HEK293 (cell line): ENCODE measurements around the gene PIP4K2A.
"Not testable (repeated sequence)": the region's sequence is repeated elsewhere in the genome, so short reads cannot be mapped to it uniquely, and the experiment has no call there.

Experiments used
- CTCF ChIA-PET: fragments of 350-600 bp; formaldehyde crosslinking; extraction: SDS; loops from one replicate; lab custom pipeline; 2021; ENCODE audit warnings: antibody characterized with exemption; lab: Yijun Ruan, JAX
- POLR2A ChIA-PET: fragments of 300-600 bp; formaldehyde crosslinking; extraction: SDS; loops from one replicate; lab custom pipeline; 2020; ENCODE audit warnings: antibody characterized with exemption, inconsistent platforms; lab: Yijun Ruan, JAX
- H3K27ac ChIP-seq: fragments of 200-500 bp; sonication (Bioruptor generic); 2 replicates; pipeline ENCODE4 v1.5.1; 2014; ENCODE audit warnings: low read depth, low read length, control low read depth, inconsistent platforms; ENCODE audit errors: extremely low read depth
- H3K36me3 ChIP-seq, 2 experiments: fragments of 200-500 bp in 1 of 2; sonication (Bioruptor generic) in 1 of 2; 1 replicate in 1 of 2; 2 replicates in 1 of 2; pipeline ENCODE4 v1.5.1; 2014 to 2017; ENCODE audit warnings: inconsistent platforms in 2 of 2, low read length in 2 of 2; ENCODE audit not compliant: control insufficient read depth in 2 of 2, insufficient read depth in 1 of 2
- H3K4me1 ChIP-seq: fragments of 200-500 bp; sonication (Bioruptor generic); 2 replicates; pipeline ENCODE4 v1.5.1; 2014; ENCODE audit warnings: mild to moderate bottlenecking, low read length, inconsistent platforms; ENCODE audit not compliant: control insufficient read depth, insufficient read depth
- H3K4me3 ChIP-seq: 2 replicates; pipeline ENCODE4 v1.5.1; 2011; ENCODE audit warnings: low read depth, mild to moderate bottlenecking, control low read depth, low read length, moderate library complexity
- H3K9me3 ChIP-seq: fragments of 200-500 bp; sonication (Bioruptor generic); 2 replicates; pipeline ENCODE4 v1.5.1; 2014; ENCODE audit warnings: low read depth, low read length, inconsistent platforms; ENCODE audit not compliant: control insufficient read depth, insufficient read depth
- FEZF1 ChIP-seq: fragments of 450-650 bp; formaldehyde crosslinking; IDR thresholded peaks from 2 replicates; pipeline ENCODE4 v1.5.1; 2016; ENCODE audit warnings: missing biosample characterization, missing genetic modification characterization
- HIC1 ChIP-seq: fragments of 450-650 bp; formaldehyde crosslinking; IDR thresholded peaks from 2 replicates; pipeline ENCODE4 v1.5.1; 2016; ENCODE audit warnings: missing biosample characterization, missing genetic modification characterization
- INSM2 ChIP-seq: fragments of 450-650 bp; formaldehyde crosslinking; IDR thresholded peaks from 2 replicates; pipeline ENCODE4 v1.5.1; 2016; ENCODE audit warnings: missing biosample characterization, missing genetic modification characterization
- PRDM2 ChIP-seq: fragments of 450-650 bp; formaldehyde crosslinking; IDR thresholded peaks from 2 replicates; pipeline ENCODE4 v1.5.1; 2016; ENCODE audit warnings: missing biosample characterization, missing genetic modification characterization, borderline replicate concordance
- WT1 ChIP-seq: fragments of 450-650 bp; formaldehyde crosslinking; IDR thresholded peaks from 2 replicates; pipeline ENCODE4 v1.5.1; 2016; ENCODE audit warnings: missing biosample characterization, missing genetic modification characterization
- ZFP41 ChIP-seq: fragments of 450-650 bp; formaldehyde crosslinking; IDR thresholded peaks from 2 replicates; pipeline ENCODE4 v1.5.1; 2016; ENCODE audit warnings: missing biosample characterization, missing genetic modification characterization, borderline replicate concordance
- ZNF121 ChIP-seq: fragments of 450-650 bp; formaldehyde crosslinking; IDR thresholded peaks from 2 replicates; pipeline ENCODE4 v1.5.1; 2016; ENCODE audit warnings: missing biosample characterization, missing genetic modification characterization
- ZNF184 ChIP-seq: fragments of 450-650 bp; IDR thresholded peaks from 2 replicates; pipeline ENCODE4 v1.5.1; 2018; ENCODE audit warnings: missing biosample characterization, mild to moderate bottlenecking, missing genetic modification characterization
- ZNF211 ChIP-seq: fragments of 450-650 bp; formaldehyde crosslinking; IDR thresholded peaks from 2 replicates; pipeline ENCODE4 v1.5.1; 2016; ENCODE audit warnings: low read depth, missing biosample characterization, missing genetic modification characterization
- ZNF23 ChIP-seq: fragments of 450-650 bp; formaldehyde crosslinking; IDR thresholded peaks from 2 replicates; pipeline ENCODE4 v1.5.1; 2016; ENCODE audit warnings: missing biosample characterization, missing genetic modification characterization, borderline replicate concordance
- ZNF280D ChIP-seq: fragments of 450-650 bp; formaldehyde crosslinking; IDR thresholded peaks from 2 replicates; pipeline ENCODE4 v1.5.1; 2016; ENCODE audit warnings: missing biosample characterization, missing genetic modification characterization
- ZNF513 ChIP-seq: fragments of 450-650 bp; IDR thresholded peaks from 2 replicates; pipeline ENCODE4 v1.5.1; 2018; ENCODE audit warnings: missing biosample characterization, missing genetic modification characterization
- ZNF529 ChIP-seq: fragments of 450-650 bp; formaldehyde crosslinking; IDR thresholded peaks from 2 replicates; pipeline ENCODE4 v1.5.1; 2017; ENCODE audit warnings: missing genetic modification characterization, missing biosample characterization; ENCODE audit not compliant: insufficient replicate concordance

Gene PIP4K2A

GRCh38 chr10:22719406-22720042, 5.1 kb upstream of the PIP4K2A start (continued):
- no peak for TF ChIP-seq ZNF280D (tag by site-specific recombination)
- no peak for TF ChIP-seq ZNF23 (tag by site-specific recombination)
- TF ChIP-seq ZNF513 (tag by site-specific recombination) = no peak
- no peak for TF ChIP-seq ZNF211 (tag by site-specific recombination)
- TF ChIP-seq ZFP41 (tag by site-specific recombination) = no peak
- no peak for TF ChIP-seq INSM2 (tag by site-specific recombination)
- TF ChIP-seq, all 188 proteins: peak for 48

GRCh38 chr10:22718659-22719058, 4.3 kb upstream of the PIP4K2A start:
- H3K4me3 ChIP-seq, POLR2A ChIA-PET, H3K36me3 ChIP-seq, H3K27ac ChIP-seq, H3K4me1 ChIP-seq, H3K9me3 ChIP-seq: not testable (repeated sequence)
- TF ChIP-seq ZNF121 (tag by site-specific recombination) = 0 out of 2 replicates have a peak, but pooled peaks have one; percentile 30
- CTCF ChIA-PET = interaction anchor here (0.6 kb wide), 1 partner anchor 45 kb away, joined by 3 read pairs; no protein-coding TSS in a partner anchor

GRCh38 chr10:22717728-22718127, 3.4 kb upstream of the PIP4K2A start:
- POLR2A ChIA-PET = interaction anchor here (0.7 kb wide), 1 partner anchor 157 kb away, joined by 3 read pairs; no protein-coding TSS in a partner anchor
- CTCF ChIA-PET = interaction anchor here (0.7 kb wide), 2 partner anchors 72 to 103 kb away, joined by 3 read pairs; no protein-coding TSS in a partner anchor
- no peaks in the 10 kb centered on the region for H3K4me1 ChIP-seq
- H3K36me3 ChIP-seq = no peaks in the 10 kb centered on the region
- H3K27ac ChIP-seq = no peak overlapping the region
- H3K9me3 ChIP-seq = no peaks in the 10 kb centered on the region
- no peak overlapping the region for H3K4me3 ChIP-seq
- no peak for TF ChIP-seq ZNF529 (tag by site-specific recombination)
- no peak for TF ChIP-seq HIC1
- no peak for TF ChIP-seq PRDM2 (tag by site-specific recombination)
- TF ChIP-seq WT1 (tag by site-specific recombination) = no peak
- no peak for TF ChIP-seq FEZF1 (tag by site-specific recombination)
- TF ChIP-seq ZNF184 = no peak
